Astrocyte (in vitro differentiated cells and primary cell): ENCODE data around the gene ZFAND4. TPM values are rescaled to one million over a fixed set of nuclear protein-coding genes. Genes with fewer than 3 reads are reported as not detected.
"Not testable (repeated sequence)": the region's sequence is repeated elsewhere in the genome, so short reads cannot be mapped to it uniquely, and the experiment has no call there.

Experiments
- DNase-seq: peaks from one replicate; pipeline ENCODE4 v3.0.0-alpha.2; 2010; ENCODE audit warnings: low read depth
- FAIRE-seq: peaks from 2 replicates; lab custom pipeline; 2011; peaks lifted over from hg19 to GRCh38; lab: Jason Lieb, UNC
- H2AFZ ChIP-seq: 2 replicates; pipeline ENCODE4 v1.6.0; 2012; ENCODE audit warnings: low read depth, low read length, inconsistent platforms
- H3K27ac ChIP-seq: 2 replicates; pipeline ENCODE4 v1.5.1; 2011; ENCODE audit warnings: low read depth, low read length, inconsistent platforms
- H3K27me3 ChIP-seq: 2 replicates; pipeline ENCODE4 v1.6.0; 2011; ENCODE audit warnings: low read length, inconsistent platforms; ENCODE audit not compliant: insufficient read depth
- H3K36me3 ChIP-seq: 2 replicates; pipeline ENCODE4 v1.5.1; 2011; ENCODE audit warnings: low read length, inconsistent platforms; ENCODE audit not compliant: insufficient read depth
- H3K4me1 ChIP-seq: 2 replicates; pipeline ENCODE4 v1.5.1; 2011; ENCODE audit warnings: low read length, inconsistent platforms; ENCODE audit not compliant: insufficient read depth
- H3K4me2 ChIP-seq: 2 replicates; pipeline ENCODE4 v1.6.0; 2012; ENCODE audit warnings: low read length, inconsistent platforms
- H3K4me3 ChIP-seq: 2 replicates; pipeline ENCODE4 v1.5.1; 2011; ENCODE audit warnings: low read depth, mild to moderate bottlenecking, low read length, inconsistent platforms; ENCODE audit not compliant: insufficient read depth
- H3K79me2 ChIP-seq: 2 replicates; pipeline ENCODE4 v1.6.0; 2012; ENCODE audit warnings: mild to moderate bottlenecking, low read length, inconsistent platforms; ENCODE audit not compliant: insufficient read depth
- H3K9ac ChIP-seq: 2 replicates; pipeline ENCODE4 v1.6.0; 2012; ENCODE audit warnings: mild to moderate bottlenecking, low read length, inconsistent platforms
- H3K9me3 ChIP-seq: 2 replicates; pipeline ENCODE4 v1.5.1; 2012; ENCODE audit warnings: low read depth, mild to moderate bottlenecking, low read length, inconsistent platforms; ENCODE audit not compliant: insufficient read depth
- H4K20me1 ChIP-seq: 2 replicates; pipeline ENCODE4 v1.6.0; 2012; ENCODE audit warnings: low read length, inconsistent platforms; ENCODE audit not compliant: insufficient read depth
- H3K27ac Mint-ChIP-seq: one replicate; pipeline ENCODE4 v1.8.0; 2021; ENCODE audit warnings: mild to moderate bottlenecking, mixed read lengths; ENCODE audit not compliant: unreplicated experiment
- H3K27me3 Mint-ChIP-seq: one replicate; pipeline ENCODE4 v1.8.0; 2021; ENCODE audit warnings: low read depth, mixed read lengths; ENCODE audit not compliant: unreplicated experiment
- H3K36me3 Mint-ChIP-seq: one replicate; pipeline ENCODE4 v1.8.0; 2021; ENCODE audit warnings: low read depth, mixed read lengths; ENCODE audit not compliant: unreplicated experiment
- H3K4me1 Mint-ChIP-seq: one replicate; pipeline ENCODE4 v1.8.0; 2021; ENCODE audit warnings: low read depth, mixed read lengths; ENCODE audit not compliant: unreplicated experiment
- H3K4me3 Mint-ChIP-seq: one replicate; pipeline ENCODE4 v1.8.0; 2021; ENCODE audit warnings: mild to moderate bottlenecking, moderate library complexity, mixed read lengths; ENCODE audit not compliant: unreplicated experiment
- H3K9me3 Mint-ChIP-seq: one replicate; pipeline ENCODE4 v1.8.0; 2021; ENCODE audit warnings: mild to moderate bottlenecking, mixed read lengths; ENCODE audit not compliant: unreplicated experiment
- EZH2 ChIP-seq: IDR thresholded peaks from 2 replicates; pipeline ENCODE4 v1.6.1; 2012; ENCODE audit warnings: mild to moderate bottlenecking, low read length, inconsistent platforms; ENCODE audit not compliant: insufficient read depth
- total RNA-seq: library from RNA; stranded (reverse); gene quantifications from 2 replicates; pipeline ENCODE4 v1.2.1, GENCODE V29; 2021
- TF ChIP-seq, protein P1 (sequence below): IDR thresholded peaks from 2 replicates; pipeline ENCODE4 v1.5.1; 2011; ENCODE audit warnings: low read depth, mild to moderate bottlenecking, inconsistent platforms, low read length, moderate library complexity; ENCODE audit not compliant: insufficient read depth

The ZFAND4 gene
- total RNA-seq, 1 donor from 2014 or later, result 4.6 TPM

- no peak overlapping the region for H2AFZ ChIP-seq
- peaks cover 8% of the 10 kb centered on the region for H3K27me3 ChIP-seq
- H3K36me3 ChIP-seq, result no peaks in the 10 kb centered on the region
- H3K27ac Mint-ChIP-seq, result no peak overlapping the region
- no peak for TF ChIP-seq EZH2
- TF ChIP-seq, protein P1, sequence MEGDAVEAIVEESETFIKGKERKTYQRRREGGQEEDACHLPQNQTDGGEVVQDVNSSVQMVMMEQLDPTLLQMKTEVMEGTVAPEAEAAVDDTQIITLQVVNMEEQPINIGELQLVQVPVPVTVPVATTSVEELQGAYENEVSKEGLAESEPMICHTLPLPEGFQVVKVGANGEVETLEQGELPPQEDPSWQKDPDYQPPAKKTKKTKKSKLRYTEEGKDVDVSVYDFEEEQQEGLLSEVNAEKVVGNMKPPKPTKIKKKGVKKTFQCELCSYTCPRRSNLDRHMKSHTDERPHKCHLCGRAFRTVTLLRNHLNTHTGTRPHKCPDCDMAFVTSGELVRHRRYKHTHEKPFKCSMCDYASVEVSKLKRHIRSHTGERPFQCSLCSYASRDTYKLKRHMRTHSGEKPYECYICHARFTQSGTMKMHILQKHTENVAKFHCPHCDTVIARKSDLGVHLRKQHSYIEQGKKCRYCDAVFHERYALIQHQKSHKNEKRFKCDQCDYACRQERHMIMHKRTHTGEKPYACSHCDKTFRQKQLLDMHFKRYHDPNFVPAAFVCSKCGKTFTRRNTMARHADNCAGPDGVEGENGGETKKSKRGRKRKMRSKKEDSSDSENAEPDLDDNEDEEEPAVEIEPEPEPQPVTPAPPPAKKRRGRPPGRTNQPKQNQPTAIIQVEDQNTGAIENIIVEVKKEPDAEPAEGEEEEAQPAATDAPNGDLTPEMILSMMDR, result no peak
- H3K4me2 ChIP-seq, result no peak overlapping the region
- H3K4me3 Mint-ChIP-seq, result no peak overlapping the region
- H3K36me3 Mint-ChIP-seq, result no peaks in the 10 kb centered on the region
- no peaks in the 10 kb centered on the region for H3K79me2 ChIP-seq
- H3K9me3 Mint-ChIP-seq, result peaks cover 7% of the 10 kb centered on the region
- peak; percentile 55 for DNase-seq
- no peaks in the 10 kb centered on the region for H3K9me3 ChIP-seq
- no peaks in the 10 kb centered on the region for H4K20me1 ChIP-seq
- H3K9ac ChIP-seq, result no peak overlapping the region
- H3K4me1 Mint-ChIP-seq, result no peaks in the 10 kb centered on the region
- H3K27me3 Mint-ChIP-seq, result peaks cover 2% of the 10 kb centered on the region
- no peak overlapping the region for H3K27ac ChIP-seq
- no peak overlapping the region for H3K4me3 ChIP-seq
- no peak for FAIRE-seq
- no peaks in the 10 kb centered on the region for H3K4me1 ChIP-seq
Measured at GRCh38 chr10:45602082-45602730, 70.4 kb downstream of the ZFAND4 start.

DNA sequence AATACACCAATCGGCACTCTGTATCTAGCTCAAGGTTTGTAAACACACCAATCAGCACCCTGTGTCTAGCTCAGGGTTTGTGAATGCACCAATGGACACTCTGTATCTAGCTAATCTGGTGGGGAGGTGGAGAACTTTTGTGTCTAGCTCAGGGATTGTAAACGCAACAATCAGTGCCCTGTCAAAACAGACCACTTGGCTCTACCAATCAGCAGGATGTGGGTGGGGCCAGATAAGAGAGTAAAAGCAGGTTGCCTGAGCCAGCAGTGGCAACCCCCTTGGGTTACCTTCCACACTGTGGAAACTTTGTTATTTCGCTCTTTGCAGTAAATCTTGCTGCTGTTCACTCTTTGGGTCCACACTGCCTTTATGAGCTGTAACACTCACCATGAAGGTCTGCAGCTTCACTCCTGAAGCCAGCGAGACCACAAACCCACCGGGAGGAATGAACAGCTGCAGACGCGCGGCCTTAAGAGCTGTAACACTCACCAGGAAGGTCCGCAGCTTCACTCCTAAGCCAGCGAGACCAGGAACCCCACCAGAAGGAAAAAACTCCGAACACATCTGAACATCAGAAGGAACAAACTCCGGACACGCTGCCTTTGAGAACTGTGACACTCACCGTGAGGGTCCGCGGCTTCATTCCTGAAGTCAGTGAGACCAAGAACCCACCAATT lies 71.2 kb downstream of the ZFAND4 start:
- H3K79me2 ChIP-seq, result not testable (repeated sequence)

GRCh38 chr10:45600337-45601253 lies 72.0 kb downstream of the ZFAND4 start:
- H4K20me1 ChIP-seq, H2AFZ ChIP-seq, H3K9me3 ChIP-seq, H3K4me1 Mint-ChIP-seq, DNase-seq, FAIRE-seq, H3K4me3 Mint-ChIP-seq, H3K27ac Mint-ChIP-seq, H3K79me2 ChIP-seq, H3K27me3 Mint-ChIP-seq, H3K36me3 Mint-ChIP-seq, H3K9ac ChIP-seq, H3K9me3 Mint-ChIP-seq, H3K27ac ChIP-seq, H3K4me3 ChIP-seq, H3K4me1 ChIP-seq, H3K27me3 ChIP-seq, H3K36me3 ChIP-seq: not testable (repeated sequence)
- peak overlapping the region; percentile 57 for H3K4me2 ChIP-seq

More for the DNA sequence above, 71.2 kb downstream of the ZFAND4 start:
- not testable (repeated sequence) for H3K36me3 Mint-ChIP-seq, H3K4me3 Mint-ChIP-seq, H3K9me3 ChIP-seq, H3K36me3 ChIP-seq, H2AFZ ChIP-seq, H3K4me2 ChIP-seq, H4K20me1 ChIP-seq, H3K27ac Mint-ChIP-seq, FAIRE-seq, H3K4me1 ChIP-seq, H3K27me3 Mint-ChIP-seq, H3K4me3 ChIP-seq, H3K27ac ChIP-seq, H3K27me3 ChIP-seq, H3K9ac ChIP-seq, H3K4me1 Mint-ChIP-seq, DNase-seq, H3K9me3 Mint-ChIP-seq
